Right lobe of liver (tissue), 6 donors: ENCODE data around the gene SKP1. TPM values are rescaled to one million over a fixed set of nuclear protein-coding genes. Genes with fewer than 3 reads are reported as not detected.
A peak's percentile ranks its signal among the peaks of the same experiment; 100 is the strongest.
"Not testable (repeated sequence)": the region's sequence is repeated elsewhere in the genome, so short reads cannot be mapped to it uniquely, and the experiment has no call there.

Experiments
- ATAC-seq, 4 donors: fragments of 200-7000 bp; cut with Tn5 transposase; one replicate each; pipeline ENCODE4 v1.9.1; 2020; ENCODE audit warnings: mild to moderate bottlenecking in 4 of 4, moderate library complexity in 4 of 4
- DNase-seq, 3 donors: peaks; one replicate each; pipeline ENCODE4 v3.0.0-alpha.2; 2020
- H3K27ac ChIP-seq, 3 donors: fragments of 200-600 bp; one replicate each; pipeline ENCODE4 v1.8.0; 2022
- H3K27me3 ChIP-seq, 2 donors: fragments of 200-600 bp; one replicate each; pipeline ENCODE4 v1.8.0; 2022
- H3K36me3 ChIP-seq, 4 donors: fragments of 200-600 bp; sonication (generic) in 1 of 4; one replicate each; pipeline versions ENCODE4 v1.5.1 to v1.8.0; 2017 to 2022; ENCODE audit warnings: control low read depth in 1 of 4
- H3K4me1 ChIP-seq, 4 donors: fragments of 200-600 bp; sonication (generic) in 1 of 4; one replicate each; pipeline versions ENCODE4 v1.5.1 to v1.8.0; 2017 to 2022; ENCODE audit warnings: control low read depth in 1 of 4
- H3K4me3 ChIP-seq, 3 donors: fragments of 200-600 bp; one replicate each; pipeline ENCODE4 v1.8.0; 2022
- H3K9me3 ChIP-seq, 4 donors: fragments of 200-600 bp; sonication (generic) in 1 of 4; one replicate each; pipeline versions ENCODE4 v1.5.1 to v1.8.0; 2017 to 2022; ENCODE audit warnings: control low read depth in 1 of 4
- POLR2A ChIP-seq: fragments of 450-650 bp; IDR thresholded peaks from one replicate; pipeline ENCODE4 v1.6.1; 2017; ENCODE audit warnings: antibody characterized with exemption, mild to moderate bottlenecking
- WGBS: methylation state at CpG from one replicate; pipeline ENCODE4 v1.1.6; 2018; ENCODE audit warnings: low coverage, low lambda C conversion rate; ENCODE audit not compliant: insufficient coverage; ENCODE audit errors: missing lambda C conversion rate; 5-methylcytosine and 5-hydroxymethylcytosine counted together
- intact Hi-C, 2 donors: fragments of 100-400 bp; cut with DNase I; formaldehyde crosslinking; loops; one replicate each; pipeline versions ENCODE4 v1.11.2 to v1.14.1; 2022
- total RNA-seq, 6 experiments: library from RNA; depleted of rRNA in 2 of 6; stranded (reverse); fragments of >200 nt in 2 of 6; fragmentation: NEBNext Ultra II Directional in 3 of 6; extraction: Animal tissue kit (Norgen Biotek cat#: 25700) in 3 of 6; gene quantifications; one replicate each; pipeline versions ENCODE4 v1.1.0 to v1.2.4, GENCODE V29; 2016 to 2023
- TF ChIP-seq, protein P1 (sequence below), 4 donors: fragments of 200-600 bp in 3 of 4; fragments of 450-650 bp in 1 of 4; IDR thresholded peaks; one replicate each; pipeline versions ENCODE4 v1.5.1 to v1.8.0; 2016 to 2022; ENCODE audit warnings: antibody characterized with exemption in 4 of 4, mild to moderate bottlenecking in 2 of 4
- donor health status: DM: no; HTN: yes; CAD: no.
- donor health status: DM: no; HTN: no; CAD: no.
- donor health status: DM: no; HTN: no; CAD: no.
- donor health status: DM: no; HTN: yes; CAD: no.
- donor health status: DM: no; HTN: yes; CAD: no.

SKP1 gene
- total RNA-seq, 6 experiments from 2014 or later = 125 to 186 (median 149) TPM

DNA sequence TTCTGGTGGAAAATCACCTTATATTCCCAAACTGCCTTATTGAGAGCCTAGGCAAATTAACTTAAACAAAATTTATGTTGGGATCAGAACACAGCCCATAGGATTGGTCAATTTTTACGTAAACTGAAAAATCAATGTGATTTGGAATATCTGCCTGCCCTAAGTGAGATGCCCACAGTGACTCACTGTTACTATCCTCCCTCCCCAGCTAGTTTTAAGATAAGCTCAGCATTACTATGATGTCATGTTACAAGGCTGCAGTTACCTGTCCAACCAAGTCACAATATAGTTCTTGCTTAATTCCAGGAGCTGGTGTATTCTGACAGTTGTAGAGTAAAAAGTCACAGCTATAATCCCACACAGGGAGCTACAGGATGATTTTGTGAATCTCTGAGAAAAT is 23.1 kb downstream of the SKP1 start:
- Histone ChIP-seq H3K4me3 (no peak overlapping the region), H3K27ac (no peak overlapping the region), H3K27me3 (no peaks in the 10 kb centered on the region), H3K9me3 (no peaks in the 10 kb centered on the region), H3K4me1 (peaks cover 0 to 25% (median 4%) of the 10 kb centered on the region in 4 donors), H3K36me3 (peaks cover 0 to 81% (median 27%) of the 10 kb centered on the region in 4 donors)
- intact Hi-C loops = no loop called here
- TF ChIP-seq, protein P1, sequence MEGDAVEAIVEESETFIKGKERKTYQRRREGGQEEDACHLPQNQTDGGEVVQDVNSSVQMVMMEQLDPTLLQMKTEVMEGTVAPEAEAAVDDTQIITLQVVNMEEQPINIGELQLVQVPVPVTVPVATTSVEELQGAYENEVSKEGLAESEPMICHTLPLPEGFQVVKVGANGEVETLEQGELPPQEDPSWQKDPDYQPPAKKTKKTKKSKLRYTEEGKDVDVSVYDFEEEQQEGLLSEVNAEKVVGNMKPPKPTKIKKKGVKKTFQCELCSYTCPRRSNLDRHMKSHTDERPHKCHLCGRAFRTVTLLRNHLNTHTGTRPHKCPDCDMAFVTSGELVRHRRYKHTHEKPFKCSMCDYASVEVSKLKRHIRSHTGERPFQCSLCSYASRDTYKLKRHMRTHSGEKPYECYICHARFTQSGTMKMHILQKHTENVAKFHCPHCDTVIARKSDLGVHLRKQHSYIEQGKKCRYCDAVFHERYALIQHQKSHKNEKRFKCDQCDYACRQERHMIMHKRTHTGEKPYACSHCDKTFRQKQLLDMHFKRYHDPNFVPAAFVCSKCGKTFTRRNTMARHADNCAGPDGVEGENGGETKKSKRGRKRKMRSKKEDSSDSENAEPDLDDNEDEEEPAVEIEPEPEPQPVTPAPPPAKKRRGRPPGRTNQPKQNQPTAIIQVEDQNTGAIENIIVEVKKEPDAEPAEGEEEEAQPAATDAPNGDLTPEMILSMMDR (IDR thresholded peaks at IDR 0.05) = no peak
- TF ChIP-seq POLR2A = no peak
- WGBS = 60% methylated on average over 1 of the region's 1 CpG
- ATAC-seq (peak in 1 of 4 donors; percentile 83), DNase-seq (no peak)

DNA sequence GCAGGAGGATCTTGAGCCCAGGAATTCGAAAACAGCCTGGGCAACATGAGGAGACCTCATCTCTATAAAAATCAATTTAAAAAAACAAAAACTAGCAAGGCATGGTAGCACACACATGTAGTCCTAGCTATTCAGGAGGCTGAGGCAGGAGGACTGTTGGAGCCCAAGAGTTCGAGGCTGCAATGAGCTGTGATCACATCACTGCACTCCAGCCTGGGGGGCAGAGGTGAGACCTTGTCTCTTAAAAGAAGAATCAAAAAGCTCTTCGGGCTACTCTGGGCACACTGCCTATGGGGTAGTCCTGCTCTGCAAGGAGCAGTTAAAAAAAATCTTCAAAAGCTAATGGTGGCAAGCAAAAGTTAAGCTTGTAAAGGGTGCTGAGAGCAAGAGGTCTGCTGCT is 23.5 kb downstream of the SKP1 start:
- DNase-seq (no peak), ATAC-seq (no peak)
- peaks cover 0 to 81% (median 23%) of the 10 kb centered on the region in 4 donors for H3K36me3 ChIP-seq
- peaks cover 0 to 25% (median 4%) of the 10 kb centered on the region in 4 donors for H3K4me1 ChIP-seq
- H3K27me3 ChIP-seq = no peaks in the 10 kb centered on the region
- no peak overlapping the region for H3K27ac ChIP-seq
- 94% methylated on average over 2 of the region's 3 CpGs for WGBS
- H3K4me3 ChIP-seq = no peak overlapping the region
- intact Hi-C loops = no loop called here
- no peak for TF ChIP-seq POLR2A
- TF ChIP-seq, protein P1 (IDR thresholded peaks at IDR 0.05) = no peak
- H3K9me3 ChIP-seq = no peaks in the 10 kb centered on the region

DNA sequence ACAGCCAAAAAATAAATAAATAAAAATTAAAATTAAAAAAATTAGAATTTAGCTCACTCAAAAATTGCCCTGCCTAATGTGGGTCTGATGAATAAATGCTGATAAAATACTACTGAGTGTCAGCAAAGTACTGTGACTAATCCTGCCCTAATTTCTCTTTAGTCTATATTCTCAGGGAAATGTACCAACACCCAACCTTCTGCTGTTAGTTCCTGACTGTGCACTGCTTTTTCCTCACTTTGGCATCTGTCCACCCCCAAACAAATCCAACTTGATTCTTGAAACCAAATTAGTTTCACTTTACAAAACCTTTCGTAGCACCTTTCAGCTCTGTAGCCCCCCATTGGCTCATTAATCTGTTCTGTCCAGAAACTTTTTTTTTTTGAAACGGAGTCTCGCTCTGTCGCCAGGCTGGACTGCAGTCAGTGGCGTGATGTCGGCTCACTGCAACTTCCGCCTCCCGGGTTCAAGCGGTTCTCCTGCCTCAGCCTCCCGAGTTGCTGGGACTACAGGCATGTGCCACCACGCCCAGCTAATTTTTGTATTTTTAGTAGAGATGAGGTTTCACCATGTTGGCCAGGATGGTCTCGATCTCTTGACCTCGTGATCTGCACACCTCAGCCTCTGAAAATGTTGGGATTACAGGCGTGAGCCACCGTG is 24.4 kb downstream of the SKP1 start:
- DNase-seq, H3K27me3 ChIP-seq, H3K9me3 ChIP-seq, ATAC-seq, H3K27ac ChIP-seq, intact Hi-C loops, H3K4me3 ChIP-seq: not testable (repeated sequence)
- H3K4me1 ChIP-seq = peaks cover 0 to 25% (median 4%) of the 10 kb centered on the region in 4 donors
- WGBS = 91% methylated on average over 12 of the region's 15 CpGs
- peaks cover 0 to 75% (median 15%) of the 10 kb centered on the region in 4 donors for H3K36me3 ChIP-seq

DNA sequence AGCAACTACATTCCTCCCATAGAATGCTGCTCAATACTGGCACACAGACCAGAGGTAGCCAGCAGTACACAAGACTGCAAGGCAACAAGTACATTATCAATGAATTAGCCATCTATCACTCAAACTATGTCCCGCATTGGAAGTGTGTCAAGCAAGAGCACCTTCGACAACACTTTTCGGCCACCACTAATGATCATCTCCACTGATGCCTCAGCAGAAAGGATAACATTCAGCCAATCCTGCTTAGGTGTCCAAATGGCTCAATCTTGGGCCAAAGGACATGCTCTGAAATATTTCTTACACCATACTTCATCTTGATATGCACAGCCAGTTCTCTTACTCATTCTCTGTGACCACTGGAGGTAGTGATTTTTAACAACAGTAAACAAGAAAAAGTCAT is 25.0 kb downstream of the SKP1 start:
- 97% methylated on average over 3 of the region's 3 CpGs for WGBS
- peaks cover 0 to 25% (median 4%) of the 10 kb centered on the region in 4 donors for H3K4me1 ChIP-seq
- ATAC-seq (no peak), DNase-seq (no peak)
- TF ChIP-seq, protein P1 (IDR thresholded peaks at IDR 0.05) = no peak
- H3K27ac ChIP-seq = no peak overlapping the region
- H3K27me3 ChIP-seq = no peaks in the 10 kb centered on the region
- H3K36me3 ChIP-seq = peaks cover 0 to 73% (median 14%) of the 10 kb centered on the region in 4 donors
- H3K4me3 ChIP-seq = no peak overlapping the region
- no peaks in the 10 kb centered on the region for H3K9me3 ChIP-seq
- intact Hi-C loops = no loop called here

DNA sequence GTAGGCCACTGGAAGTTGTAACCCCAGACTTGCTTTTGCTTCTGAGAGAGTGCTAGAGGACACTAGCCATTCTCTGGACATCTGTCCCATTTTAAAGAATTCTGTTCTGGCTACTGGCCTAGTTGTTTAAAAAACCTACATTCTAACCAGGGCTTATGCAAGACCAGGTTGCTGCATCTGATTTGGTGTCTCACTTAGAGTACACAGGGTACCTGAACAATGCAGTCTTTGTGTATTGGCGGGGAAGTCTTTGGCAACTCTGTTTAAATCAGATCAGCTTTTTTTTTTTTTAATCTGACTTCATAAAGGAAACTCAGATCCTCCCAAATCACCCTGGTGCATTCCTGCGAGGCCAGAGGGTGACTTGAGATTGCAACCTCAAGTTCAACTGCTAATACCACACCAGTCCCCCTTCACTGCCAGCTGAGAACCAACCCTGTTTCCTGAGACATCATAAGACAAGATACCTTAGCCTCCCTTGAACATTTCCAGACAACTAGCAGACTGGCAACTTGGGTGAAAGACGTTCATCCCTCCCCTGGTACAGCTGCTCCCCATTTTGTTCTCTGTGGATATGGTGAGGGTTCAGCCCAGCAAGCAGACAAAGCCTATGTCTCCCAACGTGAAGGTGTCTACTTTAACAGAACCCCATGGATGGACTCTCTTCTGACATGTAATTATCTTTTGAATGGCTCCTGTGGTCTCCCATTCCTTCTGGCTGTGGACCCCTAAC is 27.0 kb downstream of the SKP1 start:
- TF ChIP-seq, protein P1 (IDR thresholded peaks at IDR 0.05) = no peak
- TF ChIP-seq POLR2A = no peak

More for the DNA sequence above, 27.0 kb downstream of the SKP1 start:
- Histone ChIP-seq H3K27ac (peak overlapping the region in 2 of 3 donors; percentile 38 to 39), H3K9me3 (no peaks in the 10 kb centered on the region), H3K4me3 (no peak overlapping the region), H3K27me3 (no peaks in the 10 kb centered on the region), H3K4me1 (peaks cover 0 to 25% (median 4%) of the 10 kb centered on the region in 4 donors), H3K36me3 (peaks cover 4 to 68% (median 15%) of the 10 kb centered on the region in 4 donors)
- WGBS = 63% methylated on average over 4 of the region's 4 CpGs
- ATAC-seq (peak; percentile 46 to 76 (median 62)), DNase-seq (peak in 1 of 3 donors; percentile 55)
- intact Hi-C loops = no loop called here
